ENCODE data around the gene YKT6.

Gene YKT6

GRCh38 chr7:44200699-44201461, at the start of gene YKT6:
TSS of gene YKT6 (plus strand) at chr7:44200978. CDS start at chr7:44201136, 158 bp downstream.
- DNase-seq (ENCODE audit: low read depth): peak; percentile 96
- H3K4me3 ChIP-seq (ENCODE audit: low read depth, low read length): peak within 1 kb of the TSS; percentile 99
- TF ChIP-seq CTCF (conservative IDR thresholded peaks at IDR 0.05; ENCODE audit: low read depth, low read length): peak; percentile 46

GRCh38 chr7:44151956-44152355, 48.8 kb upstream of the YKT6 start:
- no peak overlapping the region for H3K4me3 ChIP-seq (ENCODE audit: low read depth, low read length)
- no peak for TF ChIP-seq CTCF (conservative IDR thresholded peaks at IDR 0.05; ENCODE audit: low read depth, low read length)
- DNase-seq (ENCODE audit: low read depth): no peak

GRCh38 chr7:44152971-44153947, 47.5 kb upstream of the YKT6 start:
- no peak for TF ChIP-seq CTCF (conservative IDR thresholded peaks at IDR 0.05; ENCODE audit: low read depth, low read length)
- no peak overlapping the region for H3K4me3 ChIP-seq (ENCODE audit: low read depth, low read length)
- DNase-seq (ENCODE audit: low read depth): no peak

GRCh38 chr7:44153948-44154335, 46.8 kb upstream of the YKT6 start:
- no peak overlapping the region for H3K4me3 ChIP-seq (ENCODE audit: low read depth, low read length)
- TF ChIP-seq CTCF (conservative IDR thresholded peaks at IDR 0.05; ENCODE audit: low read depth, low read length): no peak
- no peak for DNase-seq (ENCODE audit: low read depth)

- no peak for TF ChIP-seq CTCF (conservative IDR thresholded peaks at IDR 0.05; ENCODE audit: low read depth, low read length)
- no peak overlapping the region for H3K4me3 ChIP-seq (ENCODE audit: low read depth, low read length)
- DNase-seq (ENCODE audit: low read depth): no peak
These were observed 46.1 kb upstream of the YKT6 start for GRCh38 chr7:44154703-44155102.

- no peak for DNase-seq (ENCODE audit: low read depth)
- TF ChIP-seq CTCF (conservative IDR thresholded peaks at IDR 0.05; ENCODE audit: low read depth, low read length): no peak
- no peak overlapping the region for H3K4me3 ChIP-seq (ENCODE audit: low read depth, low read length)
These were observed 45.3 kb upstream of the YKT6 start for GRCh38 chr7:44155191-44156185.
